Subcutaneous adipose tissue (tissue), 4 donors: Measurements from ENCODE around the gene SEC14L1. TPM values are rescaled to one million over a fixed set of nuclear protein-coding genes. Genes with fewer than 3 reads are reported as not detected.

ENCODE experiments used
- total RNA-seq, 4 donors: library from RNA; depleted of rRNA; stranded (reverse); fragments of >200 nt; gene quantifications; one replicate each; pipeline ENCODE4 v1.1.0, GENCODE V29; 2016
- TF ChIP-seq, protein P1 (sequence below): fragments of 450-650 bp; IDR thresholded peaks from one replicate; pipeline ENCODE4 v1.5.1; 2016; ENCODE audit warnings: low read depth, mild to moderate bottlenecking, control low read depth, antibody characterized with exemption, moderate library complexity

SEC14L1 gene
- total RNA-seq, 4 donors from 2014 or later = 61.9 to 309 (median 119) TPM

DNA sequence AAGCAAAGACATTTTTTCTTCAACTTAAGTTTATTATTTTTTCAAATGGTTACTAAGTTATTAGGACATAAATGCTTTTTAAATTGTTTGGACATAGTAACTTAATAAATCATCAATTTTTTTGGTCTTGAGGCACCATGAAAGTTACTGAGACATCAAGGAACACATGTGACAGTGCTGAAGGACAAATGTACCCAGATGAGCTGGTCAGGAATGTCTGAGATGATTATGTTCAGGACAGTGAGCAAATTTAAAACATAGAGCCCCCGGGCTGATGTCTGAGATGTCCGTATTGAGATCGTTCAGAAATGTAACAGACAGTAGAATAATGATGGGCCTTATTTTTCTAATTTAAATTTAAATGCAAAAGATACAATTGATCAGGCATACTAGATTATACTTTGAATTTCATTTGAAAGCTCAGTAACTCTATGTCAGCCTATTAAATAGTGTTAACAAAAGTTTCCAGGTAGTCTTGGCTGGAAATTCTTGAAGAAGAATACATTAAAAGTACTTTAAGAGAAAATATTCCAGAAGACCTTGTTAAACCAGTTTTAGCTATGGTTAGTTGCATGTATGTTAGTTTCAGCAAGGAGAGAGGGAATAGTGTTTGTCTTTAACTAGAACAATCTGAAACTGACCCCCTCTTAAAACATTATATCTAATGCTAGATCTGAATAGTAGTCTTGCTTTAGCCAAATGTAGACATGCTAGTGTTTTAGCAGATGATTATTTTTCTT, 36.4 kb downstream of the SEC14L1 start:
- TF ChIP-seq, protein P1, sequence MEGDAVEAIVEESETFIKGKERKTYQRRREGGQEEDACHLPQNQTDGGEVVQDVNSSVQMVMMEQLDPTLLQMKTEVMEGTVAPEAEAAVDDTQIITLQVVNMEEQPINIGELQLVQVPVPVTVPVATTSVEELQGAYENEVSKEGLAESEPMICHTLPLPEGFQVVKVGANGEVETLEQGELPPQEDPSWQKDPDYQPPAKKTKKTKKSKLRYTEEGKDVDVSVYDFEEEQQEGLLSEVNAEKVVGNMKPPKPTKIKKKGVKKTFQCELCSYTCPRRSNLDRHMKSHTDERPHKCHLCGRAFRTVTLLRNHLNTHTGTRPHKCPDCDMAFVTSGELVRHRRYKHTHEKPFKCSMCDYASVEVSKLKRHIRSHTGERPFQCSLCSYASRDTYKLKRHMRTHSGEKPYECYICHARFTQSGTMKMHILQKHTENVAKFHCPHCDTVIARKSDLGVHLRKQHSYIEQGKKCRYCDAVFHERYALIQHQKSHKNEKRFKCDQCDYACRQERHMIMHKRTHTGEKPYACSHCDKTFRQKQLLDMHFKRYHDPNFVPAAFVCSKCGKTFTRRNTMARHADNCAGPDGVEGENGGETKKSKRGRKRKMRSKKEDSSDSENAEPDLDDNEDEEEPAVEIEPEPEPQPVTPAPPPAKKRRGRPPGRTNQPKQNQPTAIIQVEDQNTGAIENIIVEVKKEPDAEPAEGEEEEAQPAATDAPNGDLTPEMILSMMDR = no peak

DNA sequence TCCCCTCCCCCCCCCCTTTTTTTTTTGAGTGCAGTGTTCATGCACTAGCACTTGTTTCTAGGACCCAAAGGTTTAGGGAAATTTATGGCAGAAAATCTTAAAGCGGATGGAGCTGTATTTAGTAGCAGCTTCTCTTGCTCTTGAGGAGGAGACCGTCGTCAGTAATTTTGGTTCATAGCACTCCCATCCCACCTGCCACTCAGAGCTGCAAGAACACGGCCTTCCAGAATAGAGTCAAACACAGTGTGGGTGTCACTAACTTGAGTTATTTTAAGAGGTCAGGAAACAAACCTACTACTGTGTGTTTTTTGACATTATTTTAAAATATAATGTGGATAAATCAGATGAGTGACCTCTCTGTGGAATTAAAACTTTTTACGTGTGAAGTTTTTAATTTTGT, 37.3 kb downstream of the SEC14L1 start:
- TF ChIP-seq, protein P1 = no peak

DNA sequence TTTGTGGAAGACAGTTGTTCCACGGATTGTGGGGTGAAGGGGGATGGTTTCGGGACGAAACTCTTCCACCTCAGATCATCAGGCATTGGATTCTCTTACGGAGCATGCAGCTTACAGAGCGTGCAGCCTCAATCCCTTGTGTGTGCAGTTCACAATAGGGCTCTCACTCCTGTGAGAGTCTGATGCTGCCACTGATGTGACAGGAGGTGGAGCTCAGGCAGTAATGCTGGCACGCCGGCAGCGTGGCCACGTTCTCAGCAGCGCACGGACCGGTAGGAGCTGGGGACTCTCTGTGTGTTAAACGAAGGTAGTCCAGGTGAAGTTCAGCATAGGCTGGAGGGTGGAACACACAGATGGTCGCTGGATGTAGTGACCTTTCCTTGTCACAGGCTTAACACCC, 37.8 kb downstream of the SEC14L1 start:
- TF ChIP-seq, protein P1 = no peak

DNA sequence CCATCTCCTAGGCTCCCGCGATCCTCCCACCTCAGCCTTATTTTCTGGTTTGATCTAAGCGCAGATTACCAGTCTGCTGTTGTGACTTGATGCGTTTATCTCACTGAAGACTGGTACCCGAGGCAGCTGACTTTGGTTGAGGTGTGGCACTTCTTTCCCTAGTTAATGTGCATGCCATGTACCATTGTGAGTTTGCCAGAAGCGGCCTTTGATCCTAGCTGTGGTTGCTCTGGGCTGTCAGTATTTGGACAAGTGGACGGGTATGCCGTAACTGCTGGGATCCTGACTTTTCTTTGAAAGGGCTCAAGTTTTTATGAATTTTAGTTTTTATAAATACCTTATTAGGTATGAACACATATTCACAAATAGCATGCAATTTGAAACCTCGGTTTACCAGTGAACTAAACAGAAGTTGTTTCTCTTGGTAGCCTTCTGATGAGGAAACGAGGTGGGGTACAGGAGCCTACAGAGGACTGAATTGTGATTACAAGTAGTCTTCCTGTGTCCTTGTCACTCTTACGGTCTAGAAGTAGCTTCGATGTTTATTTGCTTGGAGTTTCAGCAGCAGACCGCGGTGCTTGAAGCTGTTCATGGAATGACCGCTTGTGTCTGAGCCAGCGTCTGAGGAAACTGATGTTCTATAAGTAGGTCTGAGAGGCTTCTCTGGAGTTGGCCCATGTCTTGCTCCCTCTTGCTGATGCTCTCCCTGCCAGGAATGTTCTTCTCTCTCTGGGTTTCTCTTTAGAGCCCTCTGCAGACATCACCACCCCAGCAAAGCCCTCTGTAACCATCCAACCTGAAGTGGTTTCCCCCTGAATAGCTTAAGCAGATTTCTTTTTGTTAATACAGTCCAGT, 40.0 kb downstream of the SEC14L1 start:
- TF ChIP-seq, protein P1 = no peak

DNA sequence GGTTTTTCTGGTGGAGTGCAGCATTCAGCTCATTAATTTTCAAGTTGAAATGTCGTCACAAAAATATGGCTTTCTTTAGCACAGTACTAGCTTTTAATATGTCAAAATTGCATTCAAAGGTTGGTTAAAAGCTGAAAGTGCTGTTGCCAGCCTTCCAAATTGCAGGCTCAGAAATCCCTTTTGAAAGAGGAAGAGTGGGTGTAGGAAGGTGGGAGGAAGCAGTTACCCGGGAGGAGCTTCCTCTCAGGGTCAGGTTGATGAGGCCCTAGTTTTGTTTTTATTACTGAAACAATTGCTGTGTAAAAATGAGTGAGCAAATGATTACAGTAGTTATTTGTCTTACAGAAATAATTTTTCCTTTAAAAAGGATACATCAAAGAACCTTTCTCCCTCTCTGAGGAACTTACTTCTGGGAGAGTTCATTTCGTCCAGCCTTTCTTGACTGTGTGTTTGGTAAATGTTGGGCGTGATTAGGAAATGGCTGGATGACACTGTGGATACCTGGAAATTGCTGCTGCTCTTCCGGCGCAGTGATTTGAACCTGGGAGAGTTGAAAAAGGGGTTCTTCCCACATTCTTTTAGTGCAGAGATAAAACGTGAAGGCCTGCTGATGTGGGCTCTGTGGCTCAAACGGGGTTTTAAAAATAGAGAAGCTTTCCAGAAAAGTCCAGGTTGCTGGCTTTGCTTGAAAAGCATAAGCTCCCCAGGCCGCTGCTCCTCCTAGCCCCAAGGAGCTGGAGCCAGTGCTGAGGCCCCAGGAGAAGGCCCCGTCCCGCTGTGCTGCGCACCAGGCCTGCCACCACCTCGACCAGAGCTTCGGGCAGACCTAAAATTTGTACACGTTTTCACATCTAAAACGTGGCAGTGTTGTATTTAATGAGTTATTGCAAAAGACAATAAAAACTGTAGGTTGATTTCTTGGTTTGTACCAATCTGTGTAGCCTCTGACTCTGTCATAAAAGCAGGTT, 41.7 kb downstream of the SEC14L1 start:
- TF ChIP-seq, protein P1 = no peak

DNA sequence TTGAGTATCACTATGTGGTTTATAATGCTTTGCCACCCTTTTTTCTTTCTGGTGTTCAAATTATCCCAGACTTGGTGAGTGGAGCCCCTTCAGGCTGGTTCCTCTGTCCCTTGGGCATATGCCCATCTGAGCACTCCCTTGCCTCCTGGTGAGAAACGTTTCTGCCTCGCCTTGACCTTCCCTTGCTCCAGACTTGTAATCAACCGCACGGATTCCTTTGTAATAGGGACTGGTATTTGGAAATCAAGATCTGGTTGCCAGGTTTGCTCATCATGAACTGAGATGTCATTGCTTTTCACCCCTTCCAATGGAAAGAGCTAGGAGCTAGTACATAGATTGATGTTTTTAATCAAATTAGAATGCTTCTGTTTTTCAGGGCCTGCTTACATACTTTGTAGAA, 43.7 kb downstream of the SEC14L1 start:
- TF ChIP-seq, protein P1 = no peak
